ENCODE results near the gene SMIM34.

The SMIM34 gene

DNA sequence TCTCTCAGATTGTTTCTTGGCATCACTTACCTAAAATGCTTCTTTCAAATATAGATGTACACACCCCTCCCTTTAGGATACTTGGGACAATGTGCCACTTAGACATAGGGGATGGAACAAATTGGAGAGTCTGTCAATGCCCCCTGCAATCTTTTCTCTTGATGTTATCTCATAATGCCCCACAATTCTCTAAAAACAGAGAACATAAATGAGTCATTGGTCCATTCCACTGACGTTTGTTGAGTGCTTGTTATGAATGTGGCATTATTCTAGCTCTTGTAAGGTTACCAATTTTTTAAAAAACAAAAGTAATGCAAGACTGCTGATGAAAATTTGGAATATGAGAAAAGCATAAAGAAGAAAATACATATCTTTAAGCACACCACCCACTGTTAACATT is 54.0 kb downstream of the SMIM34 start:
- DNase-seq, result no peak
